ENCODE measurements around the gene TMEM11.

- no peak for TF ChIP-seq CTCF (IDR thresholded peaks at IDR 0.05)
- TF ChIP-seq POLR2A (IDR thresholded peaks at IDR 0.05), result no peak
These were observed 49.3 kb downstream of the TMEM11 start for GRCh38 chr17:21164620-21165019.

Data from body of pancreas (tissue), 4 donors.